ENCODE measurements around the gene HOXA1.
A peak's percentile ranks its signal among the peaks of the same experiment; 100 is the strongest.

Gene HOXA1

GRCh38 chr7:27104341-27105058, 8.7 kb upstream of the HOXA1 start:
- DNase-seq = no peak

DNA sequence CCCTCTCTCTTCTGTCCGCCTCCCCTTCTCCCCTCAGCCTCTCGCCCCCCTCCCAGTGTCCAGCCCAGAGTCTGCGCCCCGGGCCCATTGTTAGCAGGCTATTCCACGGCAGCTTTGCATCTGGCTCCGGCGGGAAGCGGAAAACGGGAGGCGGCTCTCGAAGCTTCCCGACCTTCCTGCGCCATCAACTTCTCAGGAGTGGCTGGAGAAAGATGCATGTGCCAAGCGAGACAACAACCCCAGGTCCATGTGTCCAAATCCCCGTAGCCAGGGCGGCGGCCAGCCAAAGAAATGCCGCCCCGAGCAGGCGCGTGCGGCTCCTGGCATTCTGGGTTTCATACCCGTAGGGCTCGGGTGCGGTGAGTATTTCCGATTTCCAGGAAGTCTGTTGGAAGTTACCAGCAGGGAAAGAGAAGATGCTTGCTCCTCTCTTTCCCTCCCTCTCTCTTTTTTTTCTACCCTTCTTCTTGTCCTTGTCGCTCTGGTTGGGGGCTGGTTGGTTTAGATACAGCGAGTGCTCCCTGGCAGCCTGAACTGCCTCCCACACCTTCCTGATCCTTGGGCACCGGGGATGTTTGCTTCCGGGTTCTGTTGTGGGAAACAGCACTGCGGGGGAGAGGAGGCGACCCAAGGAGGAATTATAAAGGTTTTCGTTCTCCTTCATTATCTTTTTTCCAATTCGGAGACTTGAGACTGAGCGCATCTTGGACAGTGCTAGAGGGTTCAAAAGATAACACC, 7.9 kb upstream of the HOXA1 start:
- DNase-seq = no peak

DNA sequence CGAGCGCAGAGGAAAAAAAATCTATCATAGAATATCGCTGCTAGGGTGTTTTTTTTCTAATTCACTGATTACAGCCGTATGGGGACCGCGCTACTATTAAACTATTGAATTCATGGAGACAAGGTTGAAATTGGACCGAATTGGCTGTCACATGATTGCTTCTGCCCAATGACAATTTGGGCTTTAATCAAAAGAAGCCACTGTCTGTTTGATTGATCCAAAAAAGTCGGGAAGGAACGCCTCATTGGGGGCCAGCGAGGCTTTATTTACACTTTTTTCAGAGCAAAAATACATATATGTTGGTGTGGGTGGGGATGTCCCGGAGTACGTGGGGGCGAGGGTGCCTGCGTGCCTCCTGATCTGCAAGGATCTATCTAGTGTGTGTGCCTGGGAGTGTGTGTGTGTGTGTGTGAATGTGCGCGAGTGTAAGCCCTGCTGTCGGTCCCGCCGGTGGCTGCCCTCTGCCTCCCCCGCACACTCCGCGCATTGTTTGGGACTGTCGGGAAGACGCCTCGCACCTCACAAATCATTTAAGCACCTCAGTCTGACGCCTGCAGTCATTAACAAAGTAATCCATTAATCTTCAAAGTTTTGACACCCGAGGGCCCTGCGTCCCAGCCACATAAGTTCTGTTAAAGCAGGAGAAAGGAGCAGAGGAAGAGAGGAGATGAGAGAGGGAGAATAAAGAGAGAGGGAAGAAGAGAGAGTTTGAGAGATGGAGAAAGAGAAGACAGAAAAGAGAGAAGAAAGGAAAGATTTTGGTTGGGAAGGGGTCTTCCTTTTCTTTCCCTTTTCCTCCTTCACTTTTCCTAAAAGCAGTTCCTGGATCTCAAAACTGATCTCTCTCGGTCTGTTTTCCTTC, 7.0 kb upstream of the HOXA1 start, which contains the start of gene HOXA2:
Gene HOXA2, minus strand, starts transcription at position 103 of the 862 bp plus-strand sequence. CDS start 183 bp downstream, outside the sequence.
- peak in 1 of 2 experiments; percentile 4 for DNase-seq

- DNase-seq = no peak
Observed at GRCh38 chr7:27101957-27102580, 6.3 kb upstream of the HOXA1 start.

DNA sequence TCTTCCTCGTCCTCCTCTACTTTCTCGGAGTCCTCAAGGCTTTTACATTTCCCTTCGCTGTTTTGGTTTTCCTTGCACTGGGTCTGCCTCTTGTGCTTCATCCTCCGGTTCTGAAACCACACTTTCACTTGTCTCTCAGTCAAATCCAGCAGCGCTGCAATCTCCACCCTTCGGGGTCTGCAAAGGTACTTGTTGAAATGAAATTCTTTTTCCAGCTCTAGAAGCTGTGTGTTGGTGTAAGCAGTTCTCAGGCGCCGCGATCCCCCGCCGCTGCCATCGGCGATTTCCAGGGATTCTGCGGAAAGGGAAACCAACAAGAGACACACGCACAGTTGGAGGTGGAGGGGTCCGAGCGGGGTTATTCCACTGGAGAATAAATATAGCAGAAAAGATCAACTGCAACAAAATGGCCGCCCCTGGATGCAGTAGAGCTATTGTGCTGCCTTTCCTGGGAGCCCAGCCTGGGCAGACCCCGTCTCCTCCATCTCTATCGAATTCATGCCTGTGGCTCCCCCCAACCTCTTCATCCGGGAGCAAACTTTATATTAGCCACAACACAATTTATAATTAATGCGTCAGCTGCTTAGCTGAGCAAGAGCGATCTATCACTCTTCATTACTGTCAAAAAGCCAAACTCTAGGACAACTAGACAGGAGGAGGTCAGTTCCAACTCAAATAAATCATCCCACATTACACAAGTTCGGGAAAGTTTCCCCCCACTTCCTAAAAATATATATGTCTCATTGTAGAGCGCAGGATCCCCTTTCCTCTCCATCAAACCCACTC, 5.6 kb upstream of the HOXA1 start:
- DNase-seq = no peak

- DNase-seq = no peak
Observed at GRCh38 chr7:27100694-27101170, 4.9 kb upstream of the HOXA1 start.

DNA sequence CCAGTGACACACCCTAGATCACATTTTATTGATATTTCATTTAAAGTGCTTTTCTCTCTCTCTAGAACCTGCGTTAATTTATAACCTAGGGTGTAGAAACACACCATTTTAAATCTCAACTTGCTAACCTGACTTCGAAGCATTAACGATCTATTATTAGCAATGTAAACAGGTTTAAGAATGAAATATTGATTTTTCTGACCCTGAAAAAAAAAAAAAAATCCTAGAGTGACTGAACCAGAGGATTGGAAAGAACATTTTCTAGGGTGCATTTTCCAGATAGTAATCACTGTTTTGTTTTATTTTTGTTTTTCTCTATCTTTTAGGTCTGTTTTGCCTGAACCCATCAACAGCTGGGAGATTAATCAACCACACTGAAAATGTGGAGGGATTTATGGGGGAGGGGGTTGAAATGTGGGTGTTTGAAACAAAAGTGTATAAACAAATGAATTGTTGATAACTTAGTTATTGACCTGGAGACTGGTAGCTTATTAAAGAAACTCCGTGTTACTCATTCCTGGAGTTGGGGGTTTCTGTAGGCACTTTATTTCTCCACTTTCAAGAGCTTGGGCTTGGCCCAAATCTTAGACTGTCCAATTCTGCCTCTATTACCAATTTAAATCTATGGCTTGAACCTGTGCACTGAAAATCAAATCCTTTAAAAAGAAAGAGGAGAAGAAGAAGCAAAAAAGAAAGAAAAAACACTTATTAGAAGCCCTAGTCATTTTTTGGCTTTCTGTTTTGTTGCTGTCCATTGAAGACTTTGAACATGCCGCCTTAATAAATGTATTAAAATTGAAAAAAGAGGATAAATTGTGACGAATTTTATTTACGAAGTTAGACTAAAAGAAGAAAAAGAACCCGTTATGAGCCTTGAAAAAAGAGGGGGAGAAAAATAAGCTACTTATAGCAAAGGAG, 3.9 kb upstream of the HOXA1 start:
- no peak for DNase-seq

- no peak for DNase-seq
Observed at GRCh38 chr7:27098578-27099451, 3.0 kb upstream of the HOXA1 start.

DNA sequence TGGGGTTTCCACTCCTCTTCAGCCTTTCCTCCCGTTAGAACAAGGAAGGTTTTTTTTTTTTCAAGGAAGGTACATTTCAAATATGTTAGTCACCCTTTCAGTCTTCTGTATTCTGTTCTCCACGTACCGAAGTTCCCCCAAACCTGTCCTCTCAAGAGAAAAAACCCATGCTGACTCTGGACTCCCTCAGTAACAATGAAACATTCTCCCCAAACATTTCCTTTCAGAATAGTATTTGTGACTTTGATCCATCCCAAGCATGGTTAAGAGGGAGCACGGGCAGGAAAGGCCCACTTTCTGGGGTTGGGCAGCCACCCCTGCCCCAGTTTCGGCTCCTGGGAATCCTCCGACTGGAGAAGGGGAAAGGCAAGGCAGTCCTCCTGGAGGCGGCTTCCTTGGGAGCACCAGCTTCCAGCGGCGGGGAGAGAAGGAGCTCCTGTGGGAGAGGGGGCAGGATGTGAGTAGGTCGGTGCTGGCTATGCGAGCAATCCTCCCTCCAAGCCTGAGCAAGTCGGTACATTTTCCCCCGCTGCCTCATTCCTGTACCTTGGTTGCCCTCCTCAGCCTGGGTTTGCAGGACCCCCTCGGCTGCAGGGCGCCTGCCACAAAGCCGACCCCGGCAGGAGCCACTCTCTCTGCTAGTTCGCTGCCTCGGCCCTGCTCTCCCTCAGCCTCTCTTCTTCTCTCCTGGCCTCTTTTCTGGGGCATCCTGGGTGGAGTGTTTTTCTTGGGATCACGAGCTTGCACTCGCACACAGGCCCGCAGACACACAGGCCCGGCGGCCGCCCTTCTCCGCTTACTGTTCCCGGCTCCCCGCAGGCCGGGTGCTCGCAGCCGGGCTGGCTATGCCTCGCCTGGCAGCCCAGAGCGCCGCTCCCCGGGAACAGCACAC, 2.1 kb upstream of the HOXA1 start:
- no peak for DNase-seq

DNA sequence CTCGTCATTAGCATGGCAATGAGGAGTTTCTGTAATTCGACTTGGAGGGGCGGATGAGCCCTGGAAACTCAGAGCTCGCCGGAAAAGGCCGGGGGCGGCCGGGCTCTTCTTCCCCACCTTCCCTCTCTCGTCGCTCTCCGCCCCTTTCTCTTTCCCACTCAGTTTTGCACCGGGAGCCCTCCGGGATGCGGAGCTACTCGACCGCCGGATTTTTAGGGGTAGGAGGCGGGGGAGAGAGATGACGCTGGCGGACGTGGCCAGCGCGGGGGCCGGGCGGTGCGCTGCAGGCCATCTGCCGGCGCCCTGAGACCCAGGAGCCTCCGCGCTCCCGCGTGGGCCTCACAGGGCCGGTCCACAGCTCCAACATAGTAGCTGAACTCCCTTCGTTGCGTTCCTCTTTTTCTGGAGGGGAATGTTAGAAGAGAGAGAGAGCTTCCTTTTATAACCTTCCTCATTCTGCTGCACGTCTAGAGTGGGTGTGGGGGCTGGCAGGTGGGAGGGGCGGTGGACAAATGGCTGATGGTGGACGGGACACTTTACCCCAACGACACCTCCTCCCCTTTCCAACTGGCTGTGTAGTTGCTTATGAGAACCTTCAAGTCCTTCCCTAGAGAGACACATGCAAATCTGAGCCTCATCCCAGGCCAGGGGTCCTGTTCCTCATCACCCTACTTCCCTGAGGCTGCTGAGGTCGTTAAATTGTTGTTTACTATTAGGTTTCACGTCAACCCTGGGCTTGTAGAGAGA, 1.1 kb upstream of the HOXA1 start:
- DNase-seq = peak; percentile 6 to 12

DNA sequence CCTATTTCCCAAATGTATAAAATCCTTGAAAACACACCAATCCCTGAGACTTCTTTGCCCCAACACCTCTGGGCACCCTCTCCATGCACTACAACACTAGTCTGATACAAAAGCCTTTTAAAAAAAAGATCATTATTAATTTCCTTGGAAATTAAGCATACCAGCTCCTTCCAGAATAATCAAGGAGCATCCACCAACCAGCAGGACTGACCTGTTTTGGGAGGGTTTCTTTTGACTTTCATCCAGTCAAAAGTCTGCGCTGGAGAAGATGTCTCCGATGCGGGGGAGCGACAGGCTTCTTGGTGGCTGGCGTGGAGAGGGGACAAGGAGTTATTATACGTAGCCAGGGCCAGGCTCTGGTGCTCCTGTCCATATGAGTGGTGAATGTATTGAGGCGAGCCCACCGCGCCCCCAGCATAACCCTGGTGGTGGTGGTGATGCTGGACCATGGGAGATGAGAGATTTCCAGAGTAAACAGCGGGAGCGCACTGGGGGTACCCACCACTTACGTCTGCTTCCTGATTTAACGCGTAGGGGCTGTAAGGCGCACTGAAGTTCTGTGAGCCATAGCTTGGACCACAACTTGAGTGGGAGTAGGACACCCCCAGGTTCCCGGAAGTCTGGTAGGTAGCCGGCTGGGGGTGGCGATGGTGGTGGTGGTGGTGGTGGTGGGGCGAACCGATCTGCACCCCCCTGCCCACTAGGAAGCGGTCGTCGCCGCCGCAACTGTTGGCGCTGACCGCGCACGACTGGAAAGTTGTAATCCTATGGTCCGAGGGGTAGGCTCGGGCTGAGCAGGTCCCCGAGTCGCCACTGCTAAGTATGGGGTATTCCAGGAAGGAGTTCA, 527 bp downstream of the HOXA1 start:
- peak in 1 of 2 experiments; percentile 17 for DNase-seq

DNA sequence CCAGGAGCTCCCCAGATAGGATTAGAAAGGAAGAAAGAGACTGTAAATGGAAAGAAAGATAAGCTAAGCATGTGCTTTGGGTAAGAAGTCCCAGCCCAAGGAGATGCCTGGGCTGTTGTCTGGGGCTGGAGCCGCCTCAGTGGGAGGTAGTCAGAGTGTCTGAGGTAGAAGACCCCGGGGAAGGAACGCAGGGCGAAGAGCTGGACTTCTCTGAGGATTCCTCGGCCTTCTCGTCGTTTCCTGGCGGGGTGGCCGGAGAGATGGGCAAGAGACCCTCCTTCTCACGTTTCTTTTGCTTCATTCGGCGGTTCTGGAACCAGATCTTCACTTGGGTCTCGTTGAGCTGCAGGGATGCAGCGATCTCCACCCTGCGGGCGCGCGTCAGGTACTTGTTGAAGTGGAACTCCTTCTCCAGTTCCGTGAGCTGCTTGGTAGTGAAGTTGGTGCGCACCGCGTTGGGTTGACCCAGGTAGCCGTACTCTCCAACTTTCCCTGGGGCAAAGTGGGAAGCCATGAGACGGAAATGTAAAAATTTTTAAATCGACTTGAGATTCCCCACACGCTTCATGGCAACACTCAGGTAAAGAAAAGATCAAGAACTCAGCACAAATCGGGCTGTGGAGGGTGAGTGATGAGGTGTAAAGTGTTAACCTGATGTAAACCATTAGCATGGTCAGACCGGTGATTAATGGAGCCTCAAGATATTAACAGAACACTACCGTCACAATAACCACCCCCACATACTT, 1.3 kb downstream of the HOXA1 start:
- no peak for DNase-seq

DNA sequence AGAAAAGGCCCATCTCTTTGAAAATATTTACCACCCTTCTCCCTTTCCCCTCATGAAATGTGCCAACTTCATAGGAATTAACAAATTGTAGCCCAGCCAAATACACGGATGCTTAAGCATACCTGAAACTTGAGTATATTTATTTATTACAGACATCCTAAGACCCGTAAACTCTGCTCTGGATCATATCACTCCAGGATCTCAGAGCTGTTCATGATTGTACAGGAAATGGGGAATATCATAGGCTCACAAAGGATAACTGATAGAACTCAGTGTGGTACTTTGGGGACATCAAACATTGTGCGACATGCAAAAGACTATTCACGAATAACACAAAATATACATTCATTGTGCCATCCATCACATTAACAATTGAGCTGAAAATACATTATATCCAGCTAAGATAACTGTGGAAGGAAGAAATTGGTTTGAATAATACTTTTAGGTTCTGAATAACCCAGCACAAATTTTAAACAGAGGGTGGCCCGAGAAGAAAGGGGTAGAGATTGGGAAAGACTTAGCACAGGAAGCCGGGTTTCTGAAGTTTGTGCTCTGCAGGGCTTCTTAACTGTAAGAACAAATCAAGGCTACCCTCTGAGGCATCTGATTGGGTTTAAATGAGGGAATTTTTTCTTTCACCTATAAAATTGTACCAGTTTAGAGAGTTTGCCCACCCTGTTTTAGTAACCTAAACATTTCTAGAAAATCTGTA, 2.5 kb downstream of the HOXA1 start:
- DNase-seq = no peak

GRCh38 chr7:27092819-27093110, 3.0 kb downstream of the HOXA1 start:
- no peak for DNase-seq

- DNase-seq = no peak
Observed at GRCh38 chr7:27091941-27092818, 3.6 kb downstream of the HOXA1 start.

Measured in activated CD4-positive, alpha-beta T cell treated with anti-CD3 and anti-CD28 coated beads, Interleukin-2, amount 50 U/mL, for 48 hours (primary cell).